CD4-positive, alpha-beta T cell (primary cell): ENCODE data around the gene EBF4. TPM values are rescaled to one million over a fixed set of nuclear protein-coding genes. Genes with fewer than 3 reads are reported as not detected.

Source experiments
- ATAC-seq: fragments of 200-7000 bp; cut with Tn5 transposase; one replicate; pipeline ENCODE4 v1.10.0; 2022; ENCODE audit warnings: mild to moderate bottlenecking; ENCODE audit not compliant: poor library complexity
- CTCF ChIA-PET: fragments of 350-600 bp; sonication (Branson Sonifier 250); formaldehyde crosslinking; loops from one replicate; lab custom pipeline; 2021; ENCODE audit warnings: antibody characterized with exemption, inconsistent platforms; lab: Charles Lee
- POLR2A ChIA-PET: fragments of 350-600 bp; sonication (Branson Sonifier 250); formaldehyde crosslinking; loops from one replicate; lab custom pipeline; 2021; ENCODE audit warnings: antibody characterized with exemption, inconsistent platforms; lab: Charles Lee
- DNase-seq, 14 experiments: peaks; one replicate each; pipeline ENCODE4 v3.0.0-alpha.2; 2013 to 2020; ENCODE audit warnings: mixed read lengths in 2 of 14
- H3K27ac ChIP-seq, 2 donors: one replicate each; pipeline versions ENCODE4 v1.5.1 to v1.7.0; 2013; ENCODE audit warnings: low read length in 2 of 2, low read depth in 1 of 2, mild to moderate bottlenecking in 1 of 2
- H3K27me3 ChIP-seq, 2 experiments: 1 replicate in 1 of 2; 2 replicates in 1 of 2; pipeline versions ENCODE4 v1.6.1 to v1.7.0; 2013; ENCODE audit warnings: low read length in 2 of 2, control low read depth in 1 of 2, mild to moderate bottlenecking in 1 of 2, moderate library complexity in 1 of 2; ENCODE audit not compliant: insufficient read depth in 2 of 2, control insufficient read depth in 1 of 2
- H3K36me3 ChIP-seq: one replicate; pipeline ENCODE4 v1.6.1; 2013; ENCODE audit warnings: low read length, control low read depth; ENCODE audit not compliant: insufficient read depth
- H3K4me1 ChIP-seq: one replicate; pipeline ENCODE4 v1.6.1; 2013; ENCODE audit warnings: low read length, control low read depth; ENCODE audit not compliant: insufficient read depth
- H3K4me3 ChIP-seq: one replicate; pipeline ENCODE4 v1.5.1; 2013; ENCODE audit warnings: mild to moderate bottlenecking, low read length, moderate library complexity
- H3K9me3 ChIP-seq, 2 experiments: 1 replicate in 1 of 2; 2 replicates in 1 of 2; pipeline versions ENCODE4 v1.6.1 to v1.7.0; 2013; ENCODE audit warnings: low read length in 2 of 2, mild to moderate bottlenecking in 2 of 2, control low read depth in 1 of 2, moderate library complexity in 1 of 2; ENCODE audit not compliant: control insufficient read depth in 1 of 2, insufficient read depth in 1 of 2
- H3K27ac Mint-ChIP-seq: one replicate; pipeline ENCODE4 v1.8.0; 2020; ENCODE audit warnings: mixed read lengths
- H3K27me3 Mint-ChIP-seq: one replicate; pipeline ENCODE4 v1.8.0; 2021; ENCODE audit warnings: mixed read lengths
- H3K36me3 Mint-ChIP-seq: one replicate; pipeline ENCODE4 v1.8.0; 2021; ENCODE audit warnings: low read depth, mixed read lengths
- H3K4me1 Mint-ChIP-seq: one replicate; pipeline ENCODE4 v1.8.0; 2021; ENCODE audit warnings: low read depth, mixed read lengths
- H3K4me3 Mint-ChIP-seq: one replicate; pipeline ENCODE4 v1.8.0; 2020; ENCODE audit warnings: mild to moderate bottlenecking, mixed read lengths
- H3K9me3 Mint-ChIP-seq: one replicate; pipeline ENCODE4 v1.8.0; 2020; ENCODE audit warnings: mixed read lengths
- intact Hi-C, 2 experiments: fragments of 100-400 bp; cut with DNase I in 1 of 2; cut with micrococcal nuclease in 1 of 2; formaldehyde crosslinking; loops; one replicate each; pipeline versions ENCODE4 v1.15.1 to v1.9.0; 2023 to 2025; cut with DNase I, micrococcal nuclease
- total RNA-seq, 174 experiments: library from RNA in 2 of 174; stranded (reverse) in 2 of 174; gene quantifications; one replicate each; pipeline ENCODE4 v1.2.3 and lab custom pipeline; 2021 to 2026
- TF ChIP-seq, protein P1 (sequence below): fragments of 200-600 bp; IDR thresholded peaks from one replicate; pipeline ENCODE4 v1.8.0; 2022; ENCODE audit warnings: antibody characterized with exemption, mild to moderate bottlenecking

Gene EBF4
- total RNA-seq, 2 experiments from 2014 or later = 4.2 to 5.1 TPM

DNA sequence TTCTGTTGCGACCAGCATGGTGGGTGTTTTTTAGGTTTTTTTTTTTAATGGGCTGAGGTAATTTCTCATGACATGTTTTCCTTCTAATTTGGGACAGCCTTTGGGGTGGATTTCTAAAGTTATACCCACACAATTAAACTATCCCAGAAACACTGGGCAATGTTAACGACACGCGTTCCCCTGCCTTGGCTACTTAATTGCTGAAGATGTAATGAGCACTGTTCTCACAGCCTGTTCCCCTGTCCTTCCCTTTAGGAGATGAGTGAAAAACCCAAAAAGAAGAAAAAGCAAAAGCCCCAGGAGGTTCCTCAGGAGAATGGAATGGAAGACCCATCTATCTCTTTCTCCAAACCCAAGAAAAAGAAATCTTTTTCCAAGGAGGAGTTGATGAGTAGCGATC, 34.9 kb upstream of the EBF4 start:
- TF ChIP-seq, protein P1, sequence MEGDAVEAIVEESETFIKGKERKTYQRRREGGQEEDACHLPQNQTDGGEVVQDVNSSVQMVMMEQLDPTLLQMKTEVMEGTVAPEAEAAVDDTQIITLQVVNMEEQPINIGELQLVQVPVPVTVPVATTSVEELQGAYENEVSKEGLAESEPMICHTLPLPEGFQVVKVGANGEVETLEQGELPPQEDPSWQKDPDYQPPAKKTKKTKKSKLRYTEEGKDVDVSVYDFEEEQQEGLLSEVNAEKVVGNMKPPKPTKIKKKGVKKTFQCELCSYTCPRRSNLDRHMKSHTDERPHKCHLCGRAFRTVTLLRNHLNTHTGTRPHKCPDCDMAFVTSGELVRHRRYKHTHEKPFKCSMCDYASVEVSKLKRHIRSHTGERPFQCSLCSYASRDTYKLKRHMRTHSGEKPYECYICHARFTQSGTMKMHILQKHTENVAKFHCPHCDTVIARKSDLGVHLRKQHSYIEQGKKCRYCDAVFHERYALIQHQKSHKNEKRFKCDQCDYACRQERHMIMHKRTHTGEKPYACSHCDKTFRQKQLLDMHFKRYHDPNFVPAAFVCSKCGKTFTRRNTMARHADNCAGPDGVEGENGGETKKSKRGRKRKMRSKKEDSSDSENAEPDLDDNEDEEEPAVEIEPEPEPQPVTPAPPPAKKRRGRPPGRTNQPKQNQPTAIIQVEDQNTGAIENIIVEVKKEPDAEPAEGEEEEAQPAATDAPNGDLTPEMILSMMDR = no peak
- H3K27me3 Mint-ChIP-seq = no peaks in the 10 kb centered on the region
- Histone ChIP-seq H3K9me3 (no peaks in the 10 kb centered on the region), H3K4me3 (no peak overlapping the region), H3K27ac (no peak overlapping the region), H3K36me3 (peaks cover 87% of the 10 kb centered on the region), H3K27me3 (no peaks in the 10 kb centered on the region), H3K4me1 (peaks cover 34% of the 10 kb centered on the region)
- no peak overlapping the region for H3K4me3 Mint-ChIP-seq
- H3K27ac Mint-ChIP-seq = peak overlapping the region; percentile 61
- peaks cover 97% of the 10 kb centered on the region for H3K36me3 Mint-ChIP-seq
- no peaks in the 10 kb centered on the region for H3K9me3 Mint-ChIP-seq
- DNase-seq = no peak
- ATAC-seq = no peak
- POLR2A ChIA-PET = interaction anchor here (1.2 kb wide), 1 partner anchor 9 kb away, joined by 4 read pairs; no protein-coding TSS in a partner anchor
- peaks cover 38% of the 10 kb centered on the region for H3K4me1 Mint-ChIP-seq
- CTCF ChIA-PET = interaction anchor here (1.6 kb wide), 1 partner anchor 11 kb away, joined by 4 read pairs; no protein-coding TSS in a partner anchor
- intact Hi-C loops = loop anchor here in 1 of 2 experiments (5.0 kb wide), 1 partner anchor 180 kb away; no protein-coding TSS in a partner anchor

DNA sequence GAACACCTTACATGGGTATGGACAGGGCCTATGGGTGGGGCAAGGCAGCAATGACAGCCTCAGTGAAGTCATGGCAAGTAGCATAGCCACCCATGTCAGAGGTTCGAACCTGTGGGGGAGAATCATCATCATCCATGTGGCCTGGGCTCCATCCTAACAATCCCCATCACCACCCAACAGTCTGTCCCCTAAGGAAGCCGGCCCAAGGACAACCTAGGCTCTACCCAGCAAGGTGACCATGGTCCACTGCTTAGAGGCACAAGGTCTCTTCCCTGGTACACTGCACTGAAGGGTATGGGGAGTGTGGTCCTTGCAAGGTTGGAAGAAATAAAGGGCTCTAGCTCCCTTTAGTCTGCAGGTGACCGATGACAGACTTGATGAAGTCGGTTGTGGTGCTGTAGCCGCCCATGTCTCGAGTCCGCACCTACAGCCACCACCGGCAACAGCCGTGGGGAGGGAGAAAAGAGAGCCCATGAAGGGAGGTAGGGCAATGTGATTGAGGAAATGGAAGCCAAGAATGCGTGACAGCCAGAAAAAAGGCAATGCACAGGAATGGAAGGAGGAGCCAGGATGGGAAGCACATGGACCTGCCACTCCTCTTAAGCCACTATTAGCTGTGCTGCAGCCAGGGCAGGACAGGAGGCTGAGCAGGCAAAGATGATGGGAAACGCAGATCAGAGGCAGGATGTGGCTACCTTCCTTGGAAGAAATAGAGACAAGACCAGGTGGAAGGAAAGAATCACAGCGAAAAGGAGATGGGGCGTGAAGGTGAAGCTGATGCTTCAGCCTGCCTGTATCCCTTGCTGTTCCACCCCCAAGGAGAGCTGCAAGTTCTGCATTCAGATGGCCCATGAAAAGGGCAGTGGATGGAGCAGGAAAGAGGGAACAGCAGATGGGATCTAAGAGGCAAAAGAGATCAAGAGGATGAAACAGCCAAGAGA, 33.9 kb upstream of the EBF4 start:
- H3K4me1 Mint-ChIP-seq = peaks cover 40% of the 10 kb centered on the region
- H3K4me3 Mint-ChIP-seq = peak overlapping the region; percentile 22
- H3K27ac Mint-ChIP-seq = peak overlapping the region; percentile 61
- ChIA-PET POLR2A (no interaction called here), CTCF (no interaction called here)
- H3K9me3 Mint-ChIP-seq = no peaks in the 10 kb centered on the region
- Histone ChIP-seq H3K36me3 (peaks cover 87% of the 10 kb centered on the region), H3K9me3 (no peaks in the 10 kb centered on the region), H3K27me3 (no peaks in the 10 kb centered on the region), H3K4me3 (no peak overlapping the region), H3K27ac (no peak overlapping the region), H3K4me1 (peaks cover 32% of the 10 kb centered on the region)
- intact Hi-C loops = loop anchor here in 1 of 2 experiments (5.0 kb wide), 1 partner anchor 179 kb away; no protein-coding TSS in a partner anchor
- DNase-seq = no peak
- no peaks in the 10 kb centered on the region for H3K27me3 Mint-ChIP-seq
- H3K36me3 Mint-ChIP-seq = peaks cover 94% of the 10 kb centered on the region
- ATAC-seq = peak; percentile 22
- TF ChIP-seq, protein P1 = no peak

DNA sequence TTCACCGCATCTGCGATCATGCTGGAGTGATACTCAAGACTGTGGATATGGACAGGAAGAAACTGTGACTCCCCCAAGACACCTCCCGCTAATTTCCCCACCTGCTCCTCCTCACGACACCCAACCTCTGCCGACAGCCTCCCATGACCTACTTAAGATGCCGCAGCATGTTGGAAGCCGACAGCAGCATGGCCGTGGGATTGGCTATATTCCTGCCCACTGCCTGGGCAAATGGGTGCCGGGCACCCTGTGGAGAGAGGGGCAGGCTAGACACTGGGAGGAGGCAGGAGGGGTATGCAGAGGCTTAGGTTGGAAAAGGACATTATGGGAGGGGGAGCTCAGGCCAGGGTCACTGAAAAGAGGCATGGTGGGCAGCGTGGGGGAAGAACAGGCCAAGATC, 33.0 kb upstream of the EBF4 start:
- Mint-ChIP-seq H3K4me1 (peaks cover 38% of the 10 kb centered on the region), H3K9me3 (no peaks in the 10 kb centered on the region), H3K4me3 (peak overlapping the region; percentile 4), H3K36me3 (peaks cover 92% of the 10 kb centered on the region), H3K27ac (no peak overlapping the region), H3K27me3 (no peaks in the 10 kb centered on the region)
- CTCF ChIA-PET = no interaction called here
- TF ChIP-seq, protein P1 = no peak
- no peak overlapping the region for H3K4me3 ChIP-seq
- ATAC-seq = no peak
- no peak overlapping the region for H3K27ac ChIP-seq
- peaks cover 30% of the 10 kb centered on the region for H3K4me1 ChIP-seq
- no peak for DNase-seq
- peaks cover 78% of the 10 kb centered on the region for H3K36me3 ChIP-seq
- intact Hi-C loops = loop anchor here in 1 of 2 experiments (5.0 kb wide), 1 partner anchor 178 kb away; no protein-coding TSS in a partner anchor
- POLR2A ChIA-PET = no interaction called here
- no peaks in the 10 kb centered on the region for H3K27me3 ChIP-seq
- H3K9me3 ChIP-seq = no peaks in the 10 kb centered on the region
